Natural killer cell (primary cell): Measurements from ENCODE around the gene RLN1. TPM values are rescaled to one million over a fixed set of nuclear protein-coding genes. Genes with fewer than 3 reads are reported as not detected.

Experiments
- total RNA-seq, 4 donors: library from RNA; stranded (reverse); fragments of 120-200 nt in 1 of 4; gene quantifications; one replicate each; pipeline versions ENCODE4 v1.2.3 to v1.2.4, GENCODE V29; 2013 to 2022

RLN1 gene
- total RNA-seq, 3 donors from 2014 or later (not counting 1 experiment from before 2014, with no cell fraction given), result 0.43 to 1.9 (median 1.5) TPM

Other genes starting within 250 kb of the RLN1 start
- gene INSL6, start 154.2 kb downstream of the RLN1 start, total RNA-seq, result not detected
- not detected for gene INSL4, start 108.5 kb downstream of the RLN1 start, total RNA-seq
- gene RLN2, start 35.2 kb downstream of the RLN1 start, total RNA-seq, result 1 to 10 TPM in 1 of 3 donors, under 1 TPM in 2; 0.88 to 1.4 (median 0.94) TPM
- gene PLGRKT, start 98.0 kb upstream of the RLN1 start, total RNA-seq, result 10 to 100 TPM; 14.7 to 17.8 (median 17.3) TPM
- gene CD274, start 110.7 kb upstream of the RLN1 start, total RNA-seq, result 1 to 10 TPM; 4.9 to 7.2 (median 6.0) TPM
- 1 to 10 TPM in 1 of 3 donors, under 1 TPM in 2; 0.14 to 1.2 (median 0.16) TPM for gene PDCD1LG2, start 170.7 kb upstream of the RLN1 start, total RNA-seq